ENCODE data around the gene TNFRSF8. TPM values are rescaled to one million over a fixed set of nuclear protein-coding genes. Genes with fewer than 3 reads are reported as not detected.

TNFRSF8 gene
- total RNA-seq, 1 experiment from 2014 or later, result not detected

GRCh38 chr1:12124693-12125421 is 61.8 kb downstream of the TNFRSF8 start:
- TF ChIP-seq EZH2phosphoT487 (IDR thresholded peaks at IDR 0.05; ENCODE audit: borderline replicate concordance, low read length), result no peak
- no peak for TF ChIP-seq EZH2 (IDR thresholded peaks at IDR 0.05; ENCODE audit: low read length, unreplicated experiment)
- peak; percentile 87 for TF ChIP-seq CTCF (conservative IDR thresholded peaks at IDR 0.05; ENCODE audit: low read depth, low read length)
- ATAC-seq (peak; percentile 70), DNase-seq (peak; percentile 83)
- H3K79me2 ChIP-seq (ENCODE audit: low read length), result no peaks in the 10 kb centered on the region
- no peak overlapping the region for H3K27ac ChIP-seq (ENCODE audit: low read length)
- ChIA-PET CTCF (interaction anchor here (0.5 to 1.4 kb wide), 11 partner anchors 11 to 151 kb away, joined by 3 to 11 read pairs (median 4); no protein-coding TSS in a partner anchor), POLR2A (ENCODE audit: unreplicated experiment) (interaction anchor here (0.8 kb wide), 1 partner anchor 82 kb away, joined by 7 read pairs; no protein-coding TSS in a partner anchor)
- H3K9ac ChIP-seq (ENCODE audit: low read length), result no peak overlapping the region
- no peak overlapping the region for H2AFZ ChIP-seq (ENCODE audit: low read length)
- no peaks in the 10 kb centered on the region for H3K4me1 ChIP-seq (ENCODE audit: insufficient read depth, low read length)
- no peak overlapping the region for H3K4me3 ChIP-seq (ENCODE audit: low read length)
- no peaks in the 10 kb centered on the region for H3K27me3 ChIP-seq (ENCODE audit: low read length)
- no peaks in the 10 kb centered on the region for H3K9me2 ChIP-seq (replicated peaks; ENCODE audit: low read length)
- no peak overlapping the region for H3K4me2 ChIP-seq (ENCODE audit: low read length)
- no peaks in the 10 kb centered on the region for H3K36me3 ChIP-seq (ENCODE audit: low read depth, low read length)
- H4K20me1 ChIP-seq (ENCODE audit: low read length), result no peaks in the 10 kb centered on the region
- BruUV-seq (replicated peaks), result no TSS peak
- intact Hi-C loops (cut with micrococcal nuclease), result loop anchor here (1.0 to 2.0 kb wide), 2 partner anchors 83 to 152 kb away; no protein-coding TSS in a partner anchor
- no peaks in the 10 kb centered on the region for H3K9me3 ChIP-seq (ENCODE audit: low read length)
- H3F3A ChIP-seq (ENCODE audit: low read length, unreplicated experiment), result no peaks in the 10 kb centered on the region

GRCh38 chr1:12125422-12126355 is 62.6 kb downstream of the TNFRSF8 start:
- Histone ChIP-seq H3K79me2 (ENCODE audit: low read length) (no peaks in the 10 kb centered on the region), H3K9me2 (replicated peaks; ENCODE audit: low read length) (no peaks in the 10 kb centered on the region), H3F3A (ENCODE audit: low read length, unreplicated experiment) (no peaks in the 10 kb centered on the region), H3K36me3 (ENCODE audit: low read depth, low read length) (no peaks in the 10 kb centered on the region), H3K4me2 (ENCODE audit: low read length) (no peak overlapping the region), H3K4me1 (ENCODE audit: insufficient read depth, low read length) (no peaks in the 10 kb centered on the region), H4K20me1 (ENCODE audit: low read length) (no peaks in the 10 kb centered on the region), H2AFZ (ENCODE audit: low read length) (no peak overlapping the region), H3K27me3 (ENCODE audit: low read length) (no peaks in the 10 kb centered on the region), H3K4me3 (ENCODE audit: low read length) (no peak overlapping the region), H3K27ac (ENCODE audit: low read length) (no peak overlapping the region), H3K9ac (ENCODE audit: low read length) (no peak overlapping the region), H3K9me3 (ENCODE audit: low read length) (no peaks in the 10 kb centered on the region)
- ATAC-seq, result no peak; the same call in none of the 2 replicates
- intact Hi-C loops (cut with micrococcal nuclease), result loop anchor here (1.0 to 2.0 kb wide), 2 partner anchors 83 to 151 kb away; no protein-coding TSS in a partner anchor
- CTCF ChIA-PET, result interaction anchor here (0.5 to 1.4 kb wide), 6 partner anchors 71 to 150 kb away, joined by 3 to 11 read pairs (median 4); no protein-coding TSS in a partner anchor
- no peak for DNase-seq
- POLR2A ChIA-PET (ENCODE audit: unreplicated experiment), result no interaction called here
- TF ChIP-seq EZH2 (IDR thresholded peaks at IDR 0.05; ENCODE audit: low read length, unreplicated experiment) (no peak), CTCF (conservative IDR thresholded peaks at IDR 0.05; ENCODE audit: low read depth, low read length) (no peak), EZH2phosphoT487 (IDR thresholded peaks at IDR 0.05; ENCODE audit: borderline replicate concordance, low read length) (no peak)
- no TSS peak for BruUV-seq (replicated peaks)
